GM12872 (cell line): ENCODE data around the gene OTUD1.

Experiments
- TF ChIP-seq, protein P1 (sequence below): IDR thresholded peaks from 3 replicates; pipeline ENCODE4 v1.5.1; 2011; ENCODE audit warnings: low read depth, mild to moderate bottlenecking, low read length, moderate library complexity; ENCODE audit not compliant: insufficient read depth

Gene OTUD1

DNA sequence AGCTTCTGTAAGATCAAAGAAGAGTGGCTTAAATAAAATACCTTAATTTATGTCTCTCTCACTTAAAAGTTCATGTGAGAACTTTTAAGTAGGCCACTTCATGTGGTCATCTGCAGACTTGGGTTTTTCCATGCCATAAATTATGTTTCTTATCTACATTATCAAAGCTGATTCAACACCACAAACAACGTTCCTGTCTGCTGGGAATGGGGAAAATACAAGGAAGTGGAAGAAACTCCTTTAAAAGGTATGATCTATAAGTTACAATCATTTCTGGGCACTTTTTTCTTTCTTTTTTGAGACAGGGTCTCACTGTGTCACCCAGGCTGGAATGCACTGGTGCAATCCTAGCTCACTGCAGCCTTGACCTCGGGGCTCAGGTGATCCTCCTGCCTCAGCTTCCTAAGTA lies 16.9 kb upstream of the OTUD1 start:
- TF ChIP-seq, protein P1, sequence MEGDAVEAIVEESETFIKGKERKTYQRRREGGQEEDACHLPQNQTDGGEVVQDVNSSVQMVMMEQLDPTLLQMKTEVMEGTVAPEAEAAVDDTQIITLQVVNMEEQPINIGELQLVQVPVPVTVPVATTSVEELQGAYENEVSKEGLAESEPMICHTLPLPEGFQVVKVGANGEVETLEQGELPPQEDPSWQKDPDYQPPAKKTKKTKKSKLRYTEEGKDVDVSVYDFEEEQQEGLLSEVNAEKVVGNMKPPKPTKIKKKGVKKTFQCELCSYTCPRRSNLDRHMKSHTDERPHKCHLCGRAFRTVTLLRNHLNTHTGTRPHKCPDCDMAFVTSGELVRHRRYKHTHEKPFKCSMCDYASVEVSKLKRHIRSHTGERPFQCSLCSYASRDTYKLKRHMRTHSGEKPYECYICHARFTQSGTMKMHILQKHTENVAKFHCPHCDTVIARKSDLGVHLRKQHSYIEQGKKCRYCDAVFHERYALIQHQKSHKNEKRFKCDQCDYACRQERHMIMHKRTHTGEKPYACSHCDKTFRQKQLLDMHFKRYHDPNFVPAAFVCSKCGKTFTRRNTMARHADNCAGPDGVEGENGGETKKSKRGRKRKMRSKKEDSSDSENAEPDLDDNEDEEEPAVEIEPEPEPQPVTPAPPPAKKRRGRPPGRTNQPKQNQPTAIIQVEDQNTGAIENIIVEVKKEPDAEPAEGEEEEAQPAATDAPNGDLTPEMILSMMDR = no peak

DNA sequence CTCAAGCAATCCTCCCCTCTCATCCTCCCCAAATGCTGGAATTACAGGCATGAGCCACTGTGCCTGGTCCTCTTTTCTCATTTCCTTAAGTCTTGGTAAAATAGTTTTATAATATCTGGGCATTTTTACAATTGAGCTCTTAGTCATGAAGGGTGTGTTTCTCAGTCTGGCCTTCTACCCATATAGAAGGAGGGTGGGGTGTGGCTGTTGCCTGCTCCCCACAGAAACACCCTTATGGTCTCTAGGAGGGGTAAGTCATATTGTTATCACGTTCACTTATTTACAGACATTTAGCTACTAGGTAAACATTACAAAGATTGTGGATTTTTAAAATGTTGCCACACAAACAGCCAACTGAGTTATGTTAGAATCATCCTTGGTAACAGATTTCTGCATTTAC lies 6.7 kb upstream of the OTUD1 start:
- TF ChIP-seq, protein P1 = no peak

DNA sequence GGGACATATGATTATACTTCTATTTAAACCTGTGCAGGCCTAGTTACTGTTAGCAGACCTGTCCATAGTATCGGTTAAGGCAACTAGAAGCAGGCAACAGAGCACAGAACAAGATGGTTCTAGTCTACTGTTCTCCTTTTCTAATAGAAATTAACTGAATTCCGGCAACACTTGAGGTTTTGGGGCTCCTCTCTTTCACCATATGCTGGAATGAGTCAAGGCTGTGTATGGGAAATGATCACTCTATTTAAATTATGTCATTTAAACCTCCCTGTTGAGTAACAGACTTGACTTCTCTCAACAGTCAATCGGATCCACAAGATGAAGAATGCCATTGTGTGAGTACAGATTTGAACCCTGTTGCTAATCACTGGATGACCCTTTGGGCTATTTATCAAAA lies 6.2 kb upstream of the OTUD1 start:
- TF ChIP-seq, protein P1 = no peak

DNA sequence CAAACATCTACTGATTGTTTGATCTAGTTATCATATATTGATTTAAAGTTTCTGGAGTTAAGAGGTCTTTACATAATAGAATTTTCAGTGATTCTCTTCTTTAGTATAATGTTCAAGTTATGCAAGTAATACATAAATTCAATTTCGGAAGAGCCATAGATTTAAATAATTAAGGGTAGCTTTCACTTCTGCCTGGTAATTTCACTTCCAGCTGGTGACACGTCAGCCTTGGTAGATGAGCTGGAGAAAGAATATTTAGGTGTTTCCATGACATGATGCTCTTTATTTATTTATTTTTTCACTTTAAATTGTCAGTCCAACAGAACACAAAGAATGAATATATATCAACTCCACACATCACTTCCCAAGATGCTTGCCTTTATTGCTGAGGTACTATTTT lies 5.2 kb upstream of the OTUD1 start:
- TF ChIP-seq, protein P1 = no peak

DNA sequence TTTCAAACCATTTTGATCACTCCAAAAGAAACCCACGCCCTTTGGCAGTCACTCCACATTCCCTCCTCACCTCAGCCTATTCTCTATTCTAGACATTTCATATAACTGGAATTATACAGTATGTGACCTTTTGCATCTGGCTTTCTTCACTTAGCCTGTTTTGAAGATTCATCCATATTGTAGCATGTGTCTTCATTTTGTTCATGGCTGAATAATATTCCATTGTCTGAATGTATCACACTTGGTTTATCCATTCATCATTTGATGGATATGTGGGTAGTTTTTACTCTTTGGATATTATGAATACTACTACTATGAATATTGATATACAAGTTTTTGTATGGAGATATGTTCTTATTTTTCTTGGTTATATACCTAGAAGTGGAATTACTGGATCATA lies 3.5 kb upstream of the OTUD1 start:
- TF ChIP-seq, protein P1 = no peak

DNA sequence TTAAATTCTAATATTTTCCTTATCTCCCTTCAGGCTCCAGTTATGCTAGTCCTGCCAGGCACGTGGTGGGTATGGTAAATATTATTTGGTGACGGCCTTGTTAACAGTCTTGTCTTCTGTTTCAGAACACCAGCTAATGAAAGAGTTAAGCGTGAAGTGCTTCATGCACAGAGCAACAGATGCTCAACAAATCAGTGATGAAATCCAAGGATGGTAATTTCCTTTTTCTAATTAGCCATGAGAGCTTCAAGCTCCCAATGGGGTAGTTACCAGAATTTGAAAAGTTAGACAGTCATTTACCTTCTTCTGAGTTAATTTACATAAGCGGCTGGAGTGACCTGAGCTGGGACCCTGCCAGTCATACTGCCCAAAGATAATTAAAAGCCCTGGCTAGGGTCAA lies 1.9 kb upstream of the OTUD1 start:
- TF ChIP-seq, protein P1 = no peak

DNA sequence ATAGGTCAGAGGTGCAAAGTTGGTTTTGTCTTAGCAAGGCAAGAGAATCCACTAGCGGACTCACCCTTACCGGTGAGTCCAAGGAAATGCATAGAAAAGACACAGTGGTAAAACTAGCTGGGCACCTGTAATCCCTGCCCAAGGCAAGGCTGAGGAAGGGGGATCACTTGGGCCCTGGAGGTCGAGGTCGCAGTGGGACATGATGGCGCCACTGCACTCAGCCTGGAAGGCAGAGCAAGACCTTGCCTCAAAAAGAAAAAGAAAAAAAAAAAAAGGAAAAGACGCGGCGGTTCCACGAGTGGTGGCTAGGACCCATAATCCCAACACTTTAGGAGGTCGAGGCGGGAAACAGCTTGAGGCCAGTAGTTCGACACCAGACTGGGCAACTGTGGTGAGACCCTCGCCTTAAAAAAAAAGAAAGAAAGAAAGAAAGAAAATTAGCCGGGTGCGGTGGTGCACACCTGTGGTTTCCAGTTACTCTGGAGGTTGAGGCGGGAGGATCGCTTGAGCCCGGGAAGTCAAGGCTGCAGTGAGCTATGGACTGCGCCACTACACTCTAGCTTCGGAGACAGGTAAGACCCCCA lies 820 bp upstream of the OTUD1 start:
- TF ChIP-seq, protein P1 = no peak
